Posterior vena cava (tissue), 2 donors: Measurements from ENCODE around the gene TCN2. TPM values are rescaled to one million over a fixed set of nuclear protein-coding genes. Genes with fewer than 3 reads are reported as not detected.
"Not testable (repeated sequence)": the region's sequence is repeated elsewhere in the genome, so short reads cannot be mapped to it uniquely, and the experiment has no call there.

ENCODE experiments used
- DNase-seq: peaks from one replicate; pipeline ENCODE4 v3.0.0-alpha.2; 2020; ENCODE audit warnings: low spot score
- intact Hi-C, 2 donors: fragments of 100-400 bp; cut with DNase I; formaldehyde crosslinking; loops; one replicate each; pipeline versions ENCODE4 v1.14.1 to v1.14.2; 2022 to 2023
- total RNA-seq, 2 donors: library from RNA; stranded (reverse); fragmentation: NEBNext Ultra II Directional; extraction: Animal tissue kit (Norgen Biotek cat#: 25700); gene quantifications; one replicate each; pipeline ENCODE4 v1.2.1, GENCODE V29; 2021
- donor health status: DM: yes; HTN: yes; CAD: no.
- donor health status: DM: yes; HTN: yes; CAD: no.

The TCN2 gene
- total RNA-seq, 2 donors from 2014 or later = 23.4 to 47.3 TPM

DNA sequence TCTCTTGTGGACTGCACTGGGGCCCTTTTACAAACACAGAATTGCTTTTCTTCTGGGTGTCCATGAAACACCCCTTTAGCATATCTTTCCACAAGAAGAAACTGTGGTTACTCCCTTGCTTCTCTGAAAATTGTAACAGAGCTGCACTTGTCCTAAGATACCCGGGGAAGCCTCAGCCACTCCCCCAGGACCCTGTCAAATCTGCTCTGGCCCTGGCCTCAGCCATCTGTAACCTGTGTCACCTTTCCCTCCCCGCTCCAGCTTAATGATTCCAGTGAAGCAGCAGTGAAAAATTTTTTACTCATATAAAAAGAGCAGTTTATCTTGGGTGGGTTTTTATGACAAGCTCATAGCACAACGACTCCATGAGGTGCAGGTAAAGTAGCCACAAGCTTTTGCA is 64.1 kb downstream of the TCN2 start:
- no peak for DNase-seq
- intact Hi-C loops = no loop called here

DNA sequence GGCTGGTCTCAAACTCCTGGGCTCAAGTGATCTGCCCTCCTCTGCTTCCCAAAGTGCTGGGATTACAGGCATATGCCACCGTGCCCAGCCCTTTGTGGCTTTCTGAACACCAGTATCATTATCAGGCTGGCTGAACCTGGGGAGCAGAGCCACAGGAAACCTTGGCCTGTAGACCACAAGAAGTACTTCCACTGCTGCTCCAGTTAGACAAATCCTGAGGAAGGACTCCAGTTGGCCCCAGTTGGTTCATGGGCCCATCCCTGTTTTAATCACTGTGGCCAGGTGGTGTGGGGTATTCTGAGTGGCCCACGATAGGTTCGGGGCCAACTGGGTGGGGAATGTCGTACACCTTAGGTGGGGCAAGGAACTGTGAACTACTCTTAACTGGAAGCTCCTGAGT is 66.2 kb downstream of the TCN2 start:
- intact Hi-C loops = no loop called here
- no peak for DNase-seq

DNA sequence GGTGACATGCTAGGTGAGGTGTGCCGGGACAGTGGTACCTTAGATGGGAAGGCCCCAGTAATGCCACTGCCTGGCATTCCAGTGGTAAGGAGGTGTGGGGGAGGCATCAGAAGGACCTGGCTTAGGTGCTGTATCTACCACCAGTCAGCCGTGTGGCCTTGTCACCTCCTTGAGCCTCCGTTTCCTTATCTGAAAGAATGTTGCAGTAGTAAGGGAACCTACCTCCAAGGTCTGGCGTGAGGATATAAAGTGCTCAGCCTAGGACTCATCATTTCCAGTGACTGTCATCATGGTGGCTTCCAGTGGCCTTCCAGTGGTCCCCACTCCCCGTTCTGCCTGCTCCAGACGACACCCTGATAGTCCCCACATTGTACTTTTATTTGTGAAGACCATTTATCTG is 67.5 kb downstream of the TCN2 start:
- no peak for DNase-seq
- intact Hi-C loops = no loop called here

DNA sequence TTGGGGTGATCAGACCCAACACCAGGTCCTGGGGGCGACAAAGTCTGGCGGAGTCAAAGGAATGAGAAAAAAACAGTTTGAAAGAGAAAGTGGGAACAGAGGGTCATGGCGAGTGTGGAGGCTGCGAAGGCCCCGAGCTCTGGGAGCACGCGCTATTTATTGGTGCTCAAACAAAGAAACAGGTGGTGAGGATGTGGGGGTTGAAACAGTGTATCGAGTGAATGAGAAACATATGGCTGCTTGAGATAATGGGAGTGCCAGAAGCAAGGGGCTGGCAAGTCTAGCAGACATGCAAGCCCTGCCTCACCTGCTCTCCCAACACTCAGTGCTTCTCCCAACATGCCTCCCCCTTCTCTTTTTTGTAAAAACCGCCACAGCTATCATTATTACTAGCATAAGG is 68.5 kb downstream of the TCN2 start:
- intact Hi-C loops = no loop called here
- no peak for DNase-seq

DNA sequence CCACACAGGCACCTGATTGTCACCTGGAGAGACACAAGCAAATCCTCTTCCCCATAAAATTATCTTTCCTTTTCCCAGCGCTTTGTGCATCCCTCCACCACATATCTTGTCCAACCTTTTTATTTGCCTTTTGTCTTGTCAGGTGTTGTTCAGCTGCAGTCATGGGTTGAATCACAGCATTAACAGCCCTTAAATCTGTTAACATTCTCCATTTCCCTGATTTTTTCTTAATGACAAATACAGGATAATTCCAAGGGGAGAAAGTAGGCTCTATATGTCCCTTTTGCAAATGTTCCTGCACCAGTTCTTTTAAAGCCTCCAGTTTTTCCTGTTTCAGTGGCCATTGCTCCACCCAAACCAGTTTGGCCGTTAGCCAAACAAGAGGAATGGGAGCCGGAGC is 69.6 kb downstream of the TCN2 start:
- DNase-seq, intact Hi-C loops: not testable (repeated sequence)

Other genes starting within 250 kb of the TCN2 start
- 10 to 100 TPM in 1 of 2 donors, 1 to 10 TPM in 1; 9.3 to 15.6 TPM for gene RNF215, start 219.8 kb upstream of the TCN2 start, total RNA-seq
- gene SEC14L2, start 210.2 kb upstream of the TCN2 start, total RNA-seq = 10 to 100 TPM in 1 of 2 donors, 1 to 10 TPM in 1; 8.0 to 10.9 TPM
- 1 to 10 TPM; 3.5 to 3.7 TPM for gene MTFP1, start 181.4 kb upstream of the TCN2 start, total RNA-seq
- gene SEC14L3, start 135.2 kb upstream of the TCN2 start, total RNA-seq = not detected
- gene SEC14L4, start 101.5 kb upstream of the TCN2 start, total RNA-seq = under 1 TPM; 0.14 to 0.19 TPM
- under 1 TPM; 0.10 to 0.14 TPM for gene SEC14L6, start 60.4 kb upstream of the TCN2 start, total RNA-seq
- 1 to 10 TPM; 1.3 to 2.5 TPM for gene GAL3ST1, start 32.5 kb upstream of the TCN2 start, total RNA-seq
- 10 to 100 TPM; 37.9 to 48.2 TPM for gene PES1, start 15.3 kb upstream of the TCN2 start, total RNA-seq
- gene SLC35E4, start 28.6 kb downstream of the TCN2 start, total RNA-seq = 1 to 10 TPM; 4.4 to 7.8 TPM
- 1 to 10 TPM; 6.9 to 8.5 TPM for gene DUSP18, start 60.7 kb downstream of the TCN2 start, total RNA-seq
- 1 to 10 TPM; 2.1 to 2.6 TPM for gene OSBP2, start 87.7 kb downstream of the TCN2 start, total RNA-seq